Subcutaneous adipose tissue (tissue), 4 donors: ENCODE data around the gene OVCH2. TPM values are rescaled to one million over a fixed set of nuclear protein-coding genes. Genes with fewer than 3 reads are reported as not detected.

Experiments
- CTCF ChIP-seq: fragments of 450-650 bp; IDR thresholded peaks from one replicate; pipeline ENCODE4 v1.5.1; 2016; ENCODE audit warnings: low read depth, mild to moderate bottlenecking, control low read depth, antibody characterized with exemption, moderate library complexity
- total RNA-seq, 4 donors: library from RNA; depleted of rRNA; stranded (reverse); fragments of >200 nt; gene quantifications; one replicate each; pipeline ENCODE4 v1.1.0, GENCODE V29; 2016

The OVCH2 gene
- total RNA-seq, 4 donors from 2014 or later, result not detected

- TF ChIP-seq CTCF, result no peak
Observed at GRCh38 chr11:7648264-7648663, 58.0 kb downstream of the OVCH2 start.

GRCh38 chr11:7646866-7647265 lies 59.4 kb downstream of the OVCH2 start:
- TF ChIP-seq CTCF, result no peak

GRCh38 chr11:7645206-7645605 lies 61.1 kb downstream of the OVCH2 start:
- no peak for TF ChIP-seq CTCF

- no peak for TF ChIP-seq CTCF
Observed at GRCh38 chr11:7643314-7643713, 63.0 kb downstream of the OVCH2 start.

- TF ChIP-seq CTCF, result no peak
Observed at GRCh38 chr11:7642747-7643146, 63.5 kb downstream of the OVCH2 start.

GRCh38 chr11:7640816-7641215 lies 65.5 kb downstream of the OVCH2 start:
- no peak for TF ChIP-seq CTCF

GRCh38 chr11:7639643-7640025 lies 66.6 kb downstream of the OVCH2 start:
- no peak for TF ChIP-seq CTCF

Other genes starting within 250 kb of the OVCH2 start
- 1 to 10 TPM; 4.1 to 8.8 (median 8.3) TPM for gene OLFML1, start 221.0 kb downstream of the OVCH2 start, total RNA-seq
- 10 to 100 TPM; 26.4 to 33.3 (median 29.1) TPM for gene PPFIBP2, start 192.5 kb downstream of the OVCH2 start, total RNA-seq
- gene CYB5R2, start 33.0 kb downstream of the OVCH2 start, total RNA-seq, result 10 to 100 TPM in 1 of 4 donors, 1 to 10 TPM in 3; 5.2 to 12.6 (median 7.4) TPM
- not detected for gene OR5P2, start 90.5 kb upstream of the OVCH2 start, total RNA-seq
- not detected for gene OR5P3, start 124.4 kb upstream of the OVCH2 start, total RNA-seq
- not detected for gene OR10A6, start 224.8 kb upstream of the OVCH2 start, total RNA-seq
- not detected for gene OR10A3, start 235.2 kb upstream of the OVCH2 start, total RNA-seq